GM23248 (cell line): ENCODE data around the gene PSMC3.

Experiments used
- EZH2 ChIP-seq: fragments of 200-600 bp; sonication (generic); IDR thresholded peaks from 2 replicates; pipeline ENCODE4 v1.6.1; 2018; ENCODE audit warnings: antibody characterized with exemption, mild to moderate bottlenecking; ENCODE audit not compliant: insufficient read depth, poor library complexity, severe bottlenecking
- EZH2phosphoT487 ChIP-seq: fragments of 200-600 bp; sonication (generic); IDR thresholded peaks from 2 replicates; pipeline ENCODE4 v1.6.1; 2018; ENCODE audit warnings: antibody characterized with exemption, moderate library complexity, mild to moderate bottlenecking, low read depth; ENCODE audit not compliant: insufficient read depth

- TF ChIP-seq EZH2phosphoT487 (no peak), EZH2 (no peak)
Measured at GRCh38 chr11:47383071-47383470, 43.2 kb downstream of the PSMC3 start.
